GM21390 (cell line): ENCODE measurements around the gene SMARCC2.
A peak's percentile ranks its signal among the peaks of the same experiment; 100 is the strongest.
"Not testable (repeated sequence)": the region's sequence is repeated elsewhere in the genome, so short reads cannot be mapped to it uniquely, and the experiment has no call there.

Experiments
- ATAC-seq: cut with Tn5 transposase; IDR thresholded peaks from one replicate; pipeline ENCODE4 v1.9.1; 2021; ENCODE audit not compliant: unreplicated experiment

Gene SMARCC2

DNA sequence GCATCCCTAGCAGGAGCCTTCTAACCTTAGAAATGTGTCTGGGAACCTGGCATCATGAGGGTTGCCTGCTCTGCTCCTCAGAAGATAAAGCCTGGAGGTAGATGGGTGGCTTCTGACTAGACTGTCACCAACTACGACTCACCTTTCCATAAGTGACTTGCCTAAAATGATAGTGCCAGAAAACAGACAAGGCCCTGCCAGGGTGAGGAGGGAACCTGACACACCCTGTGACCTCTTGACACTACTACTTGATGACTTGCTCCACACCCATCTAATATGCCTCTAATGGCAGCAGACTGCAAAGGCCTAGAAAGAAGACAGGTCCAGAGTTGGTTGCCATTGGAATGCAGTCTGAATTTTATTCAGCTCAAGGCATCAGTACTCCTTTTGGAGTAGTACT, 23.1 kb upstream of the SMARCC2 start:
- ATAC-seq = no peak

DNA sequence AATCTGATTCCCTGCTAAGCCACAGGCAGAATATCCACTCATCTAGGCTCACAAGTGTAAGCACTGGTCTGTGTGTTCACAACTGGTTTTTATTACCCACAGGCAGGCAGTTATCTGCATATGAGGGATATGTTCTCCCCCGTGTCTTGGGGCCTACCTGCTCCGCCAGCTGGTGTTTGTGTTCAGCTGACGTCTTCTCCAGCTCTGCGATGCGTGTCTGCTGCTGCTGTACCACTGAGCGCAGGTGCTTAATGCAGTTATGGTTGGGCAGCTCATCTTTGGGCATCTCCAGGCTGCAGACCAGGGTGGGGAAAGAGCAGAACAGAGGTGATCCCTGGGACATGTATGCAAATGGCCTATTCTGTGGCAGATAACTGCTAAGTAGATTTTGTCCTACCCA, 18.7 kb upstream of the SMARCC2 start:
- ATAC-seq = no peak

DNA sequence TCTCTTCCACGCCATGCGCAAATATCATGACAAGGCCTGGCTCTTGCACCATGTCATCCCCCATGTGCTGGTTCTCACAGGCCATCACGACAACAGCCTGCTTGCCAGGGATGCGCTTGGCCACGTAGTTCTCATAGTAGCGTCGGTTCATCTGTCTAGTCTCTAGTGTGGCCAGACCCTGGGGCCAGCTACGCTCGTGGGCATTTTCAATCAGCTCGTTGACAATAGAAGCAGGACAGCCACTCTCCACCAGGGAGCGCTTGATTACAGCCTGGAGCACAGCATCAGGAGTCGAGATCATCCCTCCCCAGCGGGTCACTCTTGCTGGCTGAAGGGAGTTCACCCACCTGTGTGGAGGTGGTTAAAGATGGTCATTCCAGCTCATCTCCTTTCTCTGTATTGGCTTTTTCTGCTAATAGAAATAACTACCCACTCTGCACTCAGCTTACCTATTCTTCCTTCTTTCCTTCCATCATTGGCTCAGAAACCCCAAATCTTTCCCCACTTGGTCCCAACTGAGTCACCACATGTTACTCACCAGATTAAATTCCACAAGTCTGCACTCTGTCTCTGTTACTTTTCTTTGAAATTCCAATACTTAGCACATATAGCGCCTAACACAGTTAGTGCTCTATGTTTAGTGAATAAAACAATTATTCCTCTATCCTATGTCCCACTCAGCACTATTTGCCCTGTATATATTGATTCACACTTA, 17.3 kb upstream of the SMARCC2 start:
- no peak for ATAC-seq

DNA sequence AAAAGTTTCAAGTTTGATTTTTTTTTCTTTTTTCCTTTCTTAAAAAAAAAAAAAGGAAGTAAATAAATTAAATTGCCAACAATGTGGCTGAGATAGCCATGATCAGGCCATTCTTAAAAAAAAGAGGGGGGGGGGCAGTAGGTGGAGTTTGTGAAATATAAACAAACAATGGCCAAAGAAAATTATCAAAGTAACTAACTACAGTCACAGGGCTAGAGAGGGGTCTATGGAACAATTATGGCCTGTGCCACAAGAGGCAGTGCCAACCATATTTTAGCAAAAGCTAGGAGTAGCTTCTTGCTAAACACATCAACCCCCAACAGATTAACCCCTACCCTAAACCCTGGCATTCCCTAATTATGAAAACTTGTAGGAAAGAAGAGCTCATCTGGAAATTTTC, 16.2 kb upstream of the SMARCC2 start:
- ATAC-seq = no peak

DNA sequence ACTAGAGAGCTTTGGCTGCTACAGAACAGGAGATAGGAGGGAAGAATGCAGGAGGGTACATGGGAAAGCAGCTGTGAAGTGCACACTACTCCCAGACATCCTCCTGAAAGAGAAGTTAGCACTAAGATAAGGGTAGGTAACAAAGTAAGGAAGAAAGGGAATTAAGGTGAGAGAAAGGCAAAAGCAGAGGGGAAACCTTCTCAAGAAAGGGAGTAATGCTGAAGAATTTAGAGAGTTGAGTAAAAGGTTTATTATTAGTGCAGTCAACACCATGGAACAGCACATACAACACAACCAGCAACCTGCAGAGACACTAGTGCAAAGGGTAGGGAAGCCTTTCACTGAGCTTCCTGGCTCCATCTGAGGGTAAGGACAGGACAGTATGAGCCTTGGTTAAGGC, 15.0 kb upstream of the SMARCC2 start:
- no peak for ATAC-seq

DNA sequence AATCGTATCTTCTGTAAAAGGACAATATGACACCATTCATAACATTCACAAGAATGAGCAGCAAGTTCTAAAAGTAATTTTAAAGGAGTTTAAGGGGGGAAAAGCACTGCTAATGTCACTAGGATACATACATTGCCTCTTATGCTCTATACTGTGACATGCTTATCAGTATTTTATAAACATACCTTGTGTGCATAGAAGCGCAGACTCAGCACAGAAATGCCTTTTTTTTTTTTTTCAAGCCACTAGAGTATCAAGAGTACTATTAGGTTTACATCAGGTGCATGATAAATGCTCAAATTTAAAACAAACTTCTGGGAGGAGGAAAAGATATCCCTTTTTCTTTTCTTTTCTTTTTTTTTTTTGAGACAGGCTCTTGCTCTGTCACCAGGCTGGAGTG, 13.6 kb upstream of the SMARCC2 start:
- no peak for ATAC-seq

DNA sequence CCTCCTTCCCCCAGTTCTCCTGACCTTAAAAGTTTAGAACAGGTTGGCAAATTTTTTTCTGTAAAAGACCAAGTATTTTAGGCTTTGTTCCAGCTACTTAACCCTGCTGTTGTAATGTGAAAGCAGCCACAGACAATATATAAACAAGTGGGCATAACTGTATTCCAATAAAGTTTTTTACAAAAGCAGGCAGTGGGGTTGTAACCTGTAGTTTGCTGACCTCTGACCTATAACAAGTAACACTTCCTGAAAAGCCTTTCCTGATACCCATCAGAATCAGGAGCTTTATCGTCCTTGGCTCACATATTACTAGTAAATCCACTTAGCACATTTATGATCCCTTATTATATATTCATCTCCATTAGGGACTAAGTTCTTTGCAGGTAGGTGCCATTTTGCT, 13.1 kb upstream of the SMARCC2 start:
- ATAC-seq = no peak

DNA sequence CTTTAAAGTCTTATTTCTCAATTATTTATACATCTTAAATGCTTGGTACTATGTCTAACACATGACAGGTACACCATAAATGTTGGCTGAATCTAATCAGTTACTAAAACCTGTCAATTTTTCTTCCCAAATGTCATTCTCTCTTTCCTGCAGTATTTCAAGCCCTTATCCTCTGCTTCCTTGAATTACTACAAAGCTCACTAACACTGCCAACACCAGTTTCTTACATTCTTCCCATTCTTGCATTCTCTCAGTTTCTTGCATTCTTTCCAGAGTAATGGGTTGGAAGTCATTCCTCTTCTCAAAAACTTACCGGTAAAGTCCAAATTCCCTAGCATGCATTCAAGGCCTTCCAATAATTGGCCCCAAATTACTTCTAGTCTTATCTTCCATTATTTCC, 9.6 kb upstream of the SMARCC2 start:
- ATAC-seq = no peak

DNA sequence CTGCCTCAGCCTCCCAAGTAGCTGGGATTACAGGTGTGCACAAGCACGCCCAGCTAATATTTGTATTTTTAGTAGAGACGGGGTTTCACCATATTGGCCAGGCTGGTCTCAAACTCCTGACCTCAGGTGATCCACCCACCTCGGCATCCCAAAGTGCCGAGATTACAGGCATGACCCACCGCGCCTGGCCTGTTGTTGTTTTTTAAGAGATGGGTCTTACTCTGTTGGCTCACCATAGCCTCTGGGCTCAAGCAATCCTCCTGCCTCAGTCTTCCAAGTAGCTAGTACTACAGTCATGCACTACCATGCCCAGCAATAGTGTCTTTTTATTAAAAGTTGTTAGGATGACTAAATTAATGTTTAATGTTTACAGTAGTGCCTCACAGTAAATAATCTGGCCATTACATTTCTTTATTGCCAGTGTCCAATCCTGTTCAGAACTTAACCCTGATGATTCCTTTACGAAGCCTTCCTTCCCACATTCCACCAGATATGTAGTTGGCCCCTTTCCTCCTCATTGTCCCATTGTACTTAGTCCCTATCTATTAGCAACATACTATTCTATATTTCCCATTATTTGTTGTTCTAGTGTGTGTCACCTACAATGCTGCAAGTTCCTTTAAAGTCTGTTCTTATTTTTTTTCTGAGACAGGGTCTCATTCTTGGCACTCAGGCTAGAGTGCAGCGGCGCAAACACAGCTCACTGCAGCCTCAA, 8.8 kb upstream of the SMARCC2 start:
- ATAC-seq = no peak

DNA sequence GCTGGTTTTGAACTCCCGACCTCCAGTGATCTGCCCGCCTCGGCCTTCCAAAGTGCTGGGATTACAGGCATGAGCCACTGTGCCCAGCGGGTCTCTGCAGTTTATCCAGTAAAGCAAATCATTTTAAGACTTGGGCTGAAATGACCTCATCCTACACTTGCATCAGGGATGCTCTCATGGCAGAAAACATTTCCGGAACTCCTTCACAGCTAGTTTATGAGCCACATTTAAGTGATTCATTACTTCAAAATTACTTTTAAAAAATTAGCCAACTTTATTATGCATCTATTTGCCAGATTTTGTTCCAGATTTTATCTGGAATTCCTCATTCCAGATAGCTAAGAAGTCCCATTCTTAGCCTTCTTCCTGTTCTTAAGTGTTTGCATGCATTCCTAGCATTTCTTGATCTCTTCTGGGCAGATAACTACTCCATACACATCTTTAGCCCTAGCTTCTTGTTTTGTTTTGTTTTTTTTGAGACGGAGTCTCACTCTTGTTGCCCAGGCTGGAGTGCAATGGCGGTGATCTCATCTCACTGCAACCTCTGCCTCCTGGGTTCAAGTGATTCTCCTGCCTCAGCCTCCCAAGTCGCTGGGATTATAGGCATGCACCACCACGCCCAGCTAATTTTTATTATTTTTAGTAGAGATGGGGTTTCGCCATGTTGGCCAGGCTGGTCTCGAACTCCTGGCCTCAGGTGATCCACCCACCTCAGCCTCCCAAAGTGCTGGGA, 7.7 kb upstream of the SMARCC2 start:
- ATAC-seq = not testable (repeated sequence)

DNA sequence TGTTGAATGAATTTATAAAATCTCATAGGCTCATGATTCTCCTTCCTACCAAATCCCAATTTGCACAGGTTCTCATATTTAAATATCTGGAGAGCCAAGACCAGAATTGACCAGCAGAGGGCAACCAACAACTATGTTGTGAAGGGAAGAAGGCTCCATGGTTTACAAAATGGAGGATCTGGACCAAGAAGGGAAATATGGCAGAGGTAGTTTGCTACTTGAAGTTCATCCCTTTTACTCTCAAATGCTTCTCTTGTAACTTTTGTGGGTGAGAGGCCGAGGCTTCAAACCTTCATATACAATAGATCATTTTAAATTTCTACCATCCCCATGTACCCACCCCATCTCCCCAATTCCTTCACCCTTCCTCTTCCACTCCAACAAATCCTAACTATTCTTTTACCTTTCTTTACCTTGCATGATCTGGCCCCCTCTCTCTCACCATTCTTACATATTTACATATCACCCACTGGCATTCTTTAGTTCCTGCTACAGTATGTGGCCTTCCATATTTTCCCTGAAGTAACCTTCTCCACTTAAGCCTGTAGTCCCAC, 3.8 kb upstream of the SMARCC2 start:
- no peak for ATAC-seq

DNA sequence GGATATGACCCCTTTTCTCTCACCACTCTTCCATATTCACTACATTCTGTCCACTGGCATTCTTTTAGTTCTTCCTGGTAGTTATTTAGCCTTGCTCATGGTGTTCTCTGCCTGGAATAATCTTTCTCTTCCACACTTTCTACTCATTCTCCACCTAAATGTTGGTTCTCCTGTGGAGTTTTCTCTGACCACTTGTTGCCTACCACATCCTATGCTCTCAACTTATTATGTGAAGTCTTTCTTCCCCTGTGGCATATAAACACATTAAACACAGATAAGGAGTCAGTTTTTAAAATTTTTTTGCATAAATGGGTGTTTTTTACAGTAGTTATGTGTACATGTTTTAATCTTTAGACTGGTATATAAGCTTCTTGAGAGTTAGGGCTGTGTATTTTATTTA, 3.3 kb upstream of the SMARCC2 start:
- ATAC-seq = no peak

DNA sequence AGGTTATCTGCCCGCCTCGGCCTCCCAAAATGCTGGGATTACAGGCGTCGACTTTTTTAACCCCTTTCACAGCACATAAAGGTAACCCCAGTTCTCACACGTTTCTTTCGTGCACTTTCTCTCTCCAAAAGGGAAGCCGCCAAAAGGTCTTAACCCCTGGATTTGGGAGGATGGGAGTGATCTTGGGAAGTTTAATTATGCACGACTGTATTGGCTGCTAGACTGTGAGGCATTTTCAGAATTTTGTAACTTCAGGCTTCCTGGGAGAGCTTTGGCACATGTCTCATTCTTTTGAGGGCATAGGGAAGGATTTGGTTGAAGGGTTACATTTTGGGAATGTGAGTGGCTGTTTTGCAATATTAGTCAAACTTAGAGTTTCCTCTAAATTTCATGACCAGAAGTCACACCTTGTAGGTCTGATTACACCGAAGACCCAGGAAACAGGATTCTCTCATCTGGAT, 1.4 kb upstream of the SMARCC2 start:
- no peak for ATAC-seq

DNA sequence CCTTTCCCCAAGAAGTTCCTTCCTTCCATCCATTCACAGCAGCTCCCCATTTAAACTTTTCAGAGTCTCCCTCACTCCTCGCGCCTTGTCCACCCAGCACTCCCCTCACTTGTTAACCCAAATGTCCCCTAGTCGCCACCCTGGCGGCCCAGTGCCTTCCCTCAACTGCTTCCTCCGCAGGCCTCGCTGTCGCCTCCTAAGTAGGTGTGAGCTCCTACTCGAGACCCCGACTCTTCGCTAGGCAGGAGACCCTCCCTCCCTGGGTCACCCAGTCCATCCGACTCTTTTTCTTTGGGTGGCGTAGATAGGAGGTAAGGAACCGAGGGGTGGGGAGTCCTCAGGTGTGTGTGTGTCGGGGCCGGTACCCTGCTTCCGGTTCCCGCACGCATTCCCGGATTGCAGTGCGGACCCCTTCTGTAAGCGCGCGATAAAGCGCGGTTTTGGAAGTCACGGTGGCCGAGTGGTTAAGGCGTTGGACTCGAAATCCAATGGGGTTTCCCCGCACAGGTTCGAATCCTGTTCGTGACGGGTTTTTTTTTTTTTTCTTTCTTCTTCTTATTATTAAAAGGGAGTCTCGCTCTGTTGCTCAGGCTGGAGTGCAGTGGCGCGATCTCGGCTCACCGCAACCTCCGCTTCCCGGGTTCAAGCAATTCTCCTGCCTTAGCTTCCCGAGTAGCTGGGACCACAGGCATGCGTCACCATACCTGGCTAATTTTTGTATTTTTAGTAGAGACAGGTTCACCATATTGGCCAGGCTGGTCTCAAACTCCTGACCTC, 823 bp upstream of the SMARCC2 start:
- ATAC-seq = peak; percentile 27

DNA sequence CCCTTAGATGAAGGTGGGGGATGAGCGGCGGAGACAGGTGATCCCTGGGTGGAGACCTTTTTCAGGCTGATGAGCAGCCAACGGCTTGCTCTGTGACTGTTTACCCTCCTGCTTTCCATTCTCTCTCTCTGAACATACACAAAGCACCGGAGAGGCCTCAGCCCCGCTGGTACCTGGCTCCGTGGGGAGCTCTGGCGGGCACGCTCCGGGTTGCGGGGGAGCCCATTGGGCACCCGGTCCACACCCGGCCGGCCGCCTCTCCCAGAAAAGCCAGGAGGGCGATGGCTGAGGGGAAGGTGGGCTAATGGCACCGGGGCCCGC, 545 bp downstream of the SMARCC2 start:
- ATAC-seq = no peak

DNA sequence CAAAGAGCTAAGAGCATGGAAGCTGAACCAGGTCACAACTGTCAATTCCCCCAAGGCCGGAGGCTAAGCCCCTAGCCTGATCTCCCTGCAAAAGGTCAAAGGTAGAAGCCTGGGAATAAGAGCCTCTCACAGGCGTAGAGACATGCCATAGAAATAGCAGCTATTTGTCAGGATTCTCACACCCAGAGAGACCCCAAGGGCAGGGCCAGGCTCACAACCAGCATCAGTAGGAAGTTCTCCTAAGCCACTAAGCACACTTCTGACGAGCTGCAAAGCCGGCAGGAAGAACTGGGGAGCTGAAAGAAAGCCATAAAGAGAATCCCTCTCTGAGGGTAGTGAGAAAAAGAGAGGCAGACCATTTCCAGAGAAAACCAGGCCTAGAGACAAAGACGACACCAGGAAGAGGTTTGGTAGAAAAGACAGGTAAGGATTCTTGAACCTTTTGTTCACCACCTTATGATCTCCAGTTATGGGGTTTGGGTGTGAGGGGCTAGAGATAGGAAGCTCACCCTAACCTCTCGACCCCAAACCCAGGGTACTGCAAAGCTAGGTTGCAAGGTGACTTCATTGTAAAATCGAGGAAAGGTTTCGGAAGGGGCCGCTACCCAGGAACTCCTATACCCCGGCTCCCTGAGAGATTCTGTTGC, 1.0 kb downstream of the SMARCC2 start:
- ATAC-seq = no peak

DNA sequence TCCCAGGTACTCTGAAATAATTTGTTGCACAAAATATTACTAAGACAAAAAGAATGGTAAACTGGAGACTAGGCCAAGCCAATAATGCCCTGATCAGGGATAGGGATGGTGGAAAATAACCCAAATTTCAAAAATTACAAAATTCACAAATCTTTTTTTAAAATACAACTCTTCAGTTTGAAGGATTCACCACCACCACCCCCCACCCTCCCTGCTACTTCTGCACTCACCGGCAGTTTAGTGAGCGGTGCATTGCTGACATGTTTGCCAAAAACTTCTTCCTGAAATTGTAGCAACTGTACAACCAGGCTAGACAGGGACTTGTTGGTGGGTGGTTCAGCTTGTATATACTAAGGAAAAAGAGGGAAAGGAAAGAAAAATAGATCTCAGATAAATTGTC, 2.3 kb downstream of the SMARCC2 start:
- ATAC-seq = no peak

DNA sequence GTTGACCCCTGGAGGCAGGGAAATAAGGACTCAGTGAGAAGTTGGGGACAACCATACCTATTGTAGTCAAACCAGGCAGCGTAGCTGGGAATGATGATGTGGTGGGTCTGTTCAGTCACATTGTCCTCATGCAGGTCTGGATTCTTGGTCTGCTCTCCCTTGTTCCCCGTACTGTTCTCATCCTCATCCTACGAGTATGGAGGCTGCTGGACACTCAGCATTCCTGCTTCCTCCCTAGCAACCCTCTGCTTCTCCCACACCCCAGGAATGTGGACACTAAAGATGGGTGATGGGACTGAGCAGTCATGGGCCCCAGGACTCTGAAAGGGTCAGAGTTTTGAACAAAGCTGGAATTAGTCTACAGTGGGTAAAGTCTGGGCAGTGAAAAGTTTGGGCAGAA, 10.9 kb downstream of the SMARCC2 start:
- no peak for ATAC-seq

DNA sequence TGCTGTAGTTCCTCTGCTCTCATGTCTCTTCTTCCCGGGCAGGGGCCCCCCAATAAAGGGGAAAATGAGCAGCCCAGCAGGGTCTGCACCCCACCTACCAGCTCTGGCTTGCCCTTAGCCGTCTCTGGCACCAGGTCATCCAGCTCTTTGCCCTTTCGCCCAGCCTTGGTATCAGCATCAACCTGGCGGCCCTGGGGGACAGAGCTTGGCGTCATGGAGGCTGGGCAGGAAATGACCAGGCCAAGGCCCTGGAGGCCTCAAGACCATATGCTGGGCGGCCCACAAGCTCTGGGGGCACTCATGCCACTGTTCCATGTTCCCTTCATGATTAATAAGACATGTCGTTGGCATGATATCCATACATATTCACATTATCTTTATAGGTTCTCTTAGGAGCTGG, 16.4 kb downstream of the SMARCC2 start:
- no peak for ATAC-seq

DNA sequence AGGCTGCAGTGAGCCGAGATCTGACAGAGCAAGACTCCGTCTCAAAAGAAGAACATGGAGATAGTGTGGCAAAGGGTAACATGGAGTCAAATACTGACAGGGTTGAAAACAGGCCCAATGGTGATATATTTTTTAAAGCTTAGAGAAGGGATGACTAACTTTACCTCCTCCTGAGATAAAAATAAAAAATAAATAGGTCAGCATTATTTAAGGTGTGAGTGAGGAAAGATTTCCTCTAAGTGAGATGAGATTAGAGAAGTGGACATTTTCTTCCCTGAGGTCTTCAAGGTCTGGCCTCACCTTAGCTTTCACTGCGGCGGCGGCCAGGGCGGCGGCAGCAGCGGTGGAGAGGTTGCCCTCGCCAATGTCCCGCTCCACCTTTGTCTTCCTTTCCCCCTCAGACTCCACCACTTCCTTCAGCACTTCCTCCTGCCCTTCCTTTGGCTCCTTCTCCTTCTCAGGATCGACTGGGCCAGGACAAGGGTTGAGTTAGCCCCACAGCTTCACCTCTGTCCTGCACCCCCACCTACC, 20.0 kb downstream of the SMARCC2 start:
- no peak for ATAC-seq
